Glutamatergic neuron (in vitro differentiated cells): ENCODE data around the gene MAPK1. TPM values are rescaled to one million over a fixed set of nuclear protein-coding genes. Genes with fewer than 3 reads are reported as not detected.
A peak's percentile ranks its signal among the peaks of the same experiment; 100 is the strongest.

ENCODE experiments used
- DNase-seq: peaks from one replicate; pipeline ENCODE4 v3.0.0; 2022
- H3K27ac Mint-ChIP-seq: one replicate; pipeline ENCODE4 v1.8.0; 2020; ENCODE audit warnings: mild to moderate bottlenecking, mixed read lengths, inconsistent platforms; ENCODE audit not compliant: unreplicated experiment
- H3K27me3 Mint-ChIP-seq: one replicate; pipeline ENCODE4 v1.8.0; 2020; ENCODE audit warnings: mild to moderate bottlenecking, moderate library complexity, mixed read lengths, inconsistent platforms; ENCODE audit not compliant: unreplicated experiment
- H3K36me3 Mint-ChIP-seq: one replicate; pipeline ENCODE4 v1.8.0; 2020; ENCODE audit warnings: mild to moderate bottlenecking, mixed read lengths, inconsistent platforms; ENCODE audit not compliant: unreplicated experiment
- H3K4me1 Mint-ChIP-seq: one replicate; pipeline ENCODE4 v1.8.0; 2020; ENCODE audit warnings: mild to moderate bottlenecking, low read depth, mixed read lengths, inconsistent platforms; ENCODE audit not compliant: unreplicated experiment
- H3K4me3 Mint-ChIP-seq: one replicate; pipeline ENCODE4 v1.8.0; 2020; ENCODE audit warnings: mild to moderate bottlenecking, mixed read lengths, inconsistent platforms; ENCODE audit not compliant: unreplicated experiment
- H3K9me3 Mint-ChIP-seq: one replicate; pipeline ENCODE4 v1.8.0; 2020; ENCODE audit warnings: mild to moderate bottlenecking, moderate library complexity, mixed read lengths, inconsistent platforms; ENCODE audit not compliant: unreplicated experiment
- total RNA-seq: library from RNA; stranded (reverse); fragmentation: NEBNext Ultra II Directional; extraction: Animal tissue kit (Norgen Biotek cat#: 25700); gene quantifications from one replicate; pipeline ENCODE4 v1.2.1, GENCODE V29; 2021; ENCODE audit not compliant: unreplicated experiment
- TF ChIP-seq, protein P1 (sequence below): fragments of 200-600 bp; sonication (generic); IDR thresholded peaks from one replicate; pipeline ENCODE4 v1.5.0; 2021; ENCODE audit not compliant: partially characterized antibody, unreplicated experiment

MAPK1 gene
- total RNA-seq, 1 donor from 2014 or later, result 148 TPM

DNA sequence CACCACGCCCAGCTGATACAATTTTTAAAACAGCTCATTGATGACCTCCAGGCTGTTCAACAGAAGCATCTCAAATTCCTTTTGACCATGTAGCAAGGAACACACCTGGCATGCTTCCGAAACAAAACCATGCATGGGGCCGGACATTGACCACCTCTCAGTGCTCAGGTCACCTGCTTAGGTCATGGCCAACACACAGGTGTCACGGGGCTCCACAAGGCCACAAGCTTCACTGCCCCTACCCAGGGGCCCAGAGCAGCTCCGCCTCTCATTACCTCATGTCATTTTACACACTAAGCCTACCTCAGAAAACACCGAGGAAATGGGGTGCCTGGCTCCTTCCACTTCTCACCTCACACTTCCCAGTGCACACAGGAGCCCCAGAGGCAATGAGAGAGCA lies 158.5 kb downstream of the MAPK1 start:
- peaks cover 19% of the 10 kb centered on the region for H3K4me1 Mint-ChIP-seq
- H3K4me3 Mint-ChIP-seq, result peak overlapping the region; percentile 52
- TF ChIP-seq, protein P1, sequence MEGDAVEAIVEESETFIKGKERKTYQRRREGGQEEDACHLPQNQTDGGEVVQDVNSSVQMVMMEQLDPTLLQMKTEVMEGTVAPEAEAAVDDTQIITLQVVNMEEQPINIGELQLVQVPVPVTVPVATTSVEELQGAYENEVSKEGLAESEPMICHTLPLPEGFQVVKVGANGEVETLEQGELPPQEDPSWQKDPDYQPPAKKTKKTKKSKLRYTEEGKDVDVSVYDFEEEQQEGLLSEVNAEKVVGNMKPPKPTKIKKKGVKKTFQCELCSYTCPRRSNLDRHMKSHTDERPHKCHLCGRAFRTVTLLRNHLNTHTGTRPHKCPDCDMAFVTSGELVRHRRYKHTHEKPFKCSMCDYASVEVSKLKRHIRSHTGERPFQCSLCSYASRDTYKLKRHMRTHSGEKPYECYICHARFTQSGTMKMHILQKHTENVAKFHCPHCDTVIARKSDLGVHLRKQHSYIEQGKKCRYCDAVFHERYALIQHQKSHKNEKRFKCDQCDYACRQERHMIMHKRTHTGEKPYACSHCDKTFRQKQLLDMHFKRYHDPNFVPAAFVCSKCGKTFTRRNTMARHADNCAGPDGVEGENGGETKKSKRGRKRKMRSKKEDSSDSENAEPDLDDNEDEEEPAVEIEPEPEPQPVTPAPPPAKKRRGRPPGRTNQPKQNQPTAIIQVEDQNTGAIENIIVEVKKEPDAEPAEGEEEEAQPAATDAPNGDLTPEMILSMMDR, result no peak
- peaks cover 11% of the 10 kb centered on the region for H3K36me3 Mint-ChIP-seq
- H3K9me3 Mint-ChIP-seq, result peaks cover 5% of the 10 kb centered on the region
- H3K27me3 Mint-ChIP-seq, result peaks cover 9% of the 10 kb centered on the region
- H3K27ac Mint-ChIP-seq, result no peak overlapping the region
- DNase-seq, result no peak

DNA sequence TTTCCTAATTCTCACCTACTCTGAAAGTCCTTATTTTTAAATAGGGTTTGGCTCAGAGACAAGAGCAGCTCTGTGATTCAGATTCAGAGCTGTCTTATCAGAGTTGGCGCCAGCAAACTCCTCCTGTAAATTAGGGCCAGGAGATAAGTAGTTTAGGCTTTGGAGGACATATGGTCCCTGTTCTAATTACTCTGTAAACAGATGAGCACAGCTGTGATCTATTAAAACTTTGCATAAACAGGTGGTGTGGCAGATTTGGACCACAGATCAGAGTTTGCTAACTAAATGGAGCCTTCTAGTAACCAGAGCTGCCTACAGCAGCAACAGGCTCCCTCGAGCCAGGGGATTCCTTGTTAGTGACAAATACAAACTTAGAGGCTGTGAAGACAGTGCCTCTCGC lies 159.8 kb downstream of the MAPK1 start:
- Mint-ChIP-seq H3K4me1 (peaks cover 9% of the 10 kb centered on the region), H3K27me3 (peaks cover 9% of the 10 kb centered on the region), H3K36me3 (peaks cover 11% of the 10 kb centered on the region), H3K27ac (peak overlapping the region; percentile 79), H3K9me3 (peaks cover 5% of the 10 kb centered on the region), H3K4me3 (peak overlapping the region; percentile 42)
- DNase-seq, result no peak
- TF ChIP-seq, protein P1, result no peak

Other genes starting within 250 kb of the MAPK1 start
- 10.3 TPM for gene YDJC, start 237.6 kb downstream of the MAPK1 start, total RNA-seq
- 0.71 TPM for gene CCDC116, start 234.9 kb downstream of the MAPK1 start, total RNA-seq
- gene SDF2L1, start 225.3 kb downstream of the MAPK1 start, total RNA-seq, result 24.0 TPM
- gene PPIL2, start 201.6 kb downstream of the MAPK1 start, total RNA-seq, result 61.6 TPM
- 71.2 TPM for gene YPEL1, start 131.9 kb downstream of the MAPK1 start, total RNA-seq
- 40.1 TPM for gene PPM1F, start 85.2 kb upstream of the MAPK1 start, total RNA-seq
- 83.5 TPM for gene TOP3B, start 115.1 kb upstream of the MAPK1 start, total RNA-seq